Measurements from ENCODE around the gene ESRRG. TPM values are rescaled to one million over a fixed set of nuclear protein-coding genes. Genes with fewer than 3 reads are reported as not detected.

Gene ESRRG
- total RNA-seq, 1 experiment from 2014 or later: 0.44 TPM

DNA sequence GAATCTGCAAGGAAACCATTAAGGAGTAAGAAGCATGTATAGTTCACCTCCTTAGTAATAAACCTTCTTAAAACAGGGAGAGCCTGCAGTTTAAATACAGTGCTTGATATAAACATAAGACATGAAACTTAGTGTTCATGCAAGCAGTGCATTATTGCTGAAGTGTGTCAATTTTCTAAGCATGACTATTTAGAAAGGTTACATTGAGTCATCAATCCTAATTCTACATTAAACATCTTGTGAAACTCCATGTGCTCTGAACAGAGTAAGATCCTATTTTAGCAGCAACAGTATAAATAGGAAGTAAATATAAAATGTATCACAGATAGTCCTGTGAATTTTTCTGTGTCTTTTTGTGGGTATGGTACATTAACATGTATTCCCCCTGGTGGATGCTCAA is 135.5 kb downstream of the ESRRG start:
- H2AFZ ChIP-seq (ENCODE audit: low read length): no peak overlapping the region
- no peak for DNase-seq
- Mint-ChIP-seq H3K4me1 (no peaks in the 10 kb centered on the region), H3K4me3 (no peak overlapping the region), H3K27me3 (ENCODE audit: low read depth) (no peaks in the 10 kb centered on the region; the same call in 1 of the 2 replicates), H3K36me3 (ENCODE audit: insufficient read depth in 1 of 3, low read depth in 3 of 3) (peaks cover under 1 to 4% (median 4%) of the 10 kb centered on the region in 3 experiments; a peak in 4 of 7 replicates), H3K27ac (no peak overlapping the region), H3K9me3 (peaks cover 0 to 9% of the 10 kb centered on the region in 2 experiments)
- no peak overlapping the region for H3K4me2 ChIP-seq (ENCODE audit: insufficient read depth, insufficient read length, low read length)
- no peaks in the 10 kb centered on the region for H3K27me3 ChIP-seq (ENCODE audit: insufficient read depth, low read length)
- no peaks in the 10 kb centered on the region for H3K9me3 ChIP-seq (ENCODE audit: control insufficient read depth, low read depth, low read length)
- no peak overlapping the region for H3K9ac ChIP-seq (ENCODE audit: extremely low read depth, insufficient read length, low read length)
- H4K20me1 ChIP-seq (ENCODE audit: control insufficient read depth, insufficient read depth, insufficient read length): no peaks in the 10 kb centered on the region
- no peaks in the 10 kb centered on the region for H3K79me1 ChIP-seq (ENCODE audit: insufficient read depth, low read depth, low read length, poor library complexity, severe bottlenecking)
- H3K14ac ChIP-seq (ENCODE audit: insufficient read depth, low read length): no peak overlapping the region
- no peaks in the 10 kb centered on the region for H3K23me2 ChIP-seq (ENCODE audit: insufficient read length, low read depth, low read length, poor library complexity, severe bottlenecking)
- H3K4ac ChIP-seq (ENCODE audit: low read depth, low read length): no peak overlapping the region
- no peak overlapping the region for H3K18ac ChIP-seq (ENCODE audit: insufficient read length, low read depth, low read length)
- no peak overlapping the region for H3K56ac ChIP-seq (ENCODE audit: insufficient read length, low read depth, low read length)
- H3K27ac ChIP-seq (ENCODE audit: insufficient read length, low read depth, low read length): no peak overlapping the region
- H2BK5ac ChIP-seq (ENCODE audit: insufficient read length, low read length): no peak overlapping the region
- no peak overlapping the region for H4K91ac ChIP-seq (ENCODE audit: insufficient read length, low read depth, low read length)
- no peaks in the 10 kb centered on the region for H3K4me1 ChIP-seq (ENCODE audit: insufficient read depth, low read length)
- H2BK20ac ChIP-seq (ENCODE audit: low read depth, low read length, poor library complexity, severe bottlenecking): no peak overlapping the region
- H3K23ac ChIP-seq (ENCODE audit: insufficient read length, low read depth, low read length): no peak overlapping the region
- no peaks in the 10 kb centered on the region for H3K79me2 ChIP-seq (ENCODE audit: insufficient read depth, low read length)
- H4K8ac ChIP-seq (replicated peaks; ENCODE audit: insufficient read length, low read depth, low read length): no peak overlapping the region
- TF ChIP-seq, protein P1, sequence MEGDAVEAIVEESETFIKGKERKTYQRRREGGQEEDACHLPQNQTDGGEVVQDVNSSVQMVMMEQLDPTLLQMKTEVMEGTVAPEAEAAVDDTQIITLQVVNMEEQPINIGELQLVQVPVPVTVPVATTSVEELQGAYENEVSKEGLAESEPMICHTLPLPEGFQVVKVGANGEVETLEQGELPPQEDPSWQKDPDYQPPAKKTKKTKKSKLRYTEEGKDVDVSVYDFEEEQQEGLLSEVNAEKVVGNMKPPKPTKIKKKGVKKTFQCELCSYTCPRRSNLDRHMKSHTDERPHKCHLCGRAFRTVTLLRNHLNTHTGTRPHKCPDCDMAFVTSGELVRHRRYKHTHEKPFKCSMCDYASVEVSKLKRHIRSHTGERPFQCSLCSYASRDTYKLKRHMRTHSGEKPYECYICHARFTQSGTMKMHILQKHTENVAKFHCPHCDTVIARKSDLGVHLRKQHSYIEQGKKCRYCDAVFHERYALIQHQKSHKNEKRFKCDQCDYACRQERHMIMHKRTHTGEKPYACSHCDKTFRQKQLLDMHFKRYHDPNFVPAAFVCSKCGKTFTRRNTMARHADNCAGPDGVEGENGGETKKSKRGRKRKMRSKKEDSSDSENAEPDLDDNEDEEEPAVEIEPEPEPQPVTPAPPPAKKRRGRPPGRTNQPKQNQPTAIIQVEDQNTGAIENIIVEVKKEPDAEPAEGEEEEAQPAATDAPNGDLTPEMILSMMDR (conservative IDR thresholded peaks at IDR 0.05): no peak
- H2BK120ac ChIP-seq (ENCODE audit: low read depth, low read length, poor library complexity, severe bottlenecking): no peak overlapping the region
- H2AK5ac ChIP-seq (ENCODE audit: insufficient read length, low read length): no peak overlapping the region
- H4K5ac ChIP-seq (ENCODE audit: insufficient read length, low read depth, low read length): no peak overlapping the region
- H3T11ph ChIP-seq (ENCODE audit: low read length): no peak overlapping the region
- no peak overlapping the region for H2BK15ac ChIP-seq (ENCODE audit: low read depth, low read length)
- no peak overlapping the region for H2BK12ac ChIP-seq (ENCODE audit: insufficient read length, low read depth, low read length)

All from H9 (cell line).